NCI-H2227 treated with DMSO at 0.1 percent for 48 hours (cell line): ENCODE data around the gene CTXND2.
A peak's percentile ranks its signal among the peaks of the same experiment; 100 is the strongest.
"Not testable (repeated sequence)": the region's sequence is repeated elsewhere in the genome, so short reads cannot be mapped to it uniquely, and the experiment has no call there.

ENCODE experiments used
- DNase-seq: peaks from one replicate; lab custom pipeline; 2025; lab: John Stamatoyannopoulos, UW

CTXND2 gene

DNA sequence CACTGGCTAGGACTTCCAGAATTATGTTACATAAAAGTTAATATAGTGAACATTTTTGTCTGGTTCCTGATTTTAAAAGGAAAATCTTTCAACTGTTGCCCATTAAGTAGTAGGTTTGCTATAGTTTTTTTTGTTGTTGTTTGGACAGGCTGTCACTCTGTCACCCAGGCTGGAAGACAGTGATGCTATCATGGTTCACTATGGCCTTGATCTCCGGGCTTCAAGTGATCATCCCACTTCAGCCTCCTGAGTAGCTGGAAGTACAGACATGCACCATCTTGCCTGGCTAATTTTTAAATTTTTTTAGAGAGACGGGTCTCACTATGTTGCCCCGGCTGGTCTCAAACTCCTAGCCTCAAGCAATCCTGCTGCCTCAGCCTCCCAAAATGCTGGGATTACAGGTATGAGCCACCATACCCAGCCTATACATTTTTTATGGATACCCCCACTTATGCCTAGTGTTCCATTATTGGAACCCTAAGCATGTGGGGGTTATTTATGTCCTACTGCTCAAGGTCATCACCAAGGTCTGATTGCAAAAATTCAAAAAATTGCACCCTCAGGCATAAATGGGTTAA, 6.5 kb downstream of the CTXND2 start:
- DNase-seq: no peak

- peak; percentile 22 for DNase-seq
These were observed 8.7 kb downstream of the CTXND2 start for GRCh38 chr1:150895618-150896017.

- DNase-seq: not testable (repeated sequence)
These were observed 12.9 kb downstream of the CTXND2 start for GRCh38 chr1:150899795-150900194.

DNA sequence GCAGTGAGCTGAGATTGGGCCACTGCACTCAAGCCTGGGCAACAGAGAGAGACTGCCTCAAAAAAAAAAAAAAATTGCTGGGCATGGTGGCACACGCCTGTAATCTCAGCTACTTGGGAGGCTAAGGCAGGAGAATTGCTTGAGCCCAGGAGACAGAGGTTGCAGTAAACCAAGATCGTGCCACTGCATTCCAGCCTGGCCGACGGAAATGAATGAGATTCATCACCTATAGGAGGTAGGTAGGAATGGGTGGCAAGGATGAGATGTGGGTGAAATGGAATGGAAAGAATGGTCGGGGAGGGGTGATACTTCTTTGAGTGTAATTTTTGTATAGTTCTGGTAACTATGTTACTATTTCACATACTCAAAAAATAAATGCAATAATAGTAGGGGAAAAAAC, 15.4 kb downstream of the CTXND2 start:
- DNase-seq: no peak

GRCh38 chr1:150902751-150903150, 15.8 kb downstream of the CTXND2 start:
- no peak for DNase-seq

DNA sequence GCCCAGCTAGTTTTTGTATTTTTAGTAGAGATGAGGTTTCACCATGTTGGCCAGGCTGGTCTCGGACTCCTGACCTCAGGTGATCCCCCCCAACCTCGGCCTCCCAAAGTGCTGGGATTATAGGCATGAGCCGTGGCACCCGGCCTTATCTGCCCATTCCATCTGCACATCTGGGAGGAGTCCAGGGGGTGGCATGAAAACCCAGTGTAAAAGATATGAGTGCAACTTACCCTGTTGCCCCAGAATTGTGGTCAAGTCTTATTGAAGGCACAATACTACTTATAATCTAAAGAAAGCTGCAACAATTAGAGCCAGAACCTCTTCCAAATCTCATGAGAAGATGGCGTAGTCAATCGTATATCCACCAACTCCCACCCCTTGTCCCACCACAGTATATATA, 18.4 kb downstream of the CTXND2 start:
- no peak for DNase-seq

GRCh38 chr1:150906329-150906728, 19.4 kb downstream of the CTXND2 start:
- no peak for DNase-seq

DNA sequence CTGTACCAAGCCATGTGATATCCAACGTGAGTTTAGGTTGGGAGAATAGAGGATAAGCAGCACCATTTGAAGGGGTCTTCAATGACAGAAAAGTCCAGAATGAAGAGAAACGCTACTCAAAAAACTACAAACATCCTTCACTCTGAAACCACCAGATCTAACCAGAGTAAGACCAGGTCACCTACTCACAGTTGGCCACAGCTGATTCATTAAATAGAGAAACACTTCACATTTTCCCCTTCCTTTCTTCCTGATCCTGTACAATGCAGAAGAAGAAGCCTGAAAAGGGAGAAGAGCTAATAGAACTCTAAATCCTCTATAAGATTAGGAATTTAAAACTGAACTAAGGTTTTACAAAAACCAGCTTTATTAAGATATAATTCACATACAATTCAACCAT, 19.9 kb downstream of the CTXND2 start:
- DNase-seq: no peak

DNA sequence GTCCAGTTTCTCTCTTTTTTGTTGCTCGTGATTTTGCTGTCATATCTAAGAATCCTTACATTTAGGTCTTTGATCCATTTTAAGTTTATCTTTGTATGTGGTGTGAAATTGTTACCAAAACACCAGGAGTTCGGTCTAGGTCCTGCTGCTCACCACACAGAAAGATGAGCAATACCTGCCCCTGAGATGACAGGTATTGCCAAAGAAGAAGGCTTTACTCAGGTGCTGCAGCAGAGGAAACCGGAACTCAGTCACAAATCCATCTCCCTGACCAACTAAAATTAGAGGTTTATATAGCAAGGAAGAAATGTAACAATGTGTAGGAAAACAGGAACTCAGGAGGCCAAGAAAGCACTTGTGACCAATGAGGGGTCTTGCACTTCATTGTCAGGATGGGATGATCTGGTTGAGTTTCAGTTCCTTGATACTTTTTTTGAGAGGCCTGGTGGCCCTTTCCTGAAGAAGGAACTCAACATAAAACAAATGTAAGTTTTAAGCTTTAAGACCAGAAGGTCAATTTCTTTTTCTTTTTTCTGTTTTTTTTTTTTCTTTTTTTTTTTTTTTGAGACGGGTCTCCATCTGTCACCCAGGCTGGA, 22.7 kb downstream of the CTXND2 start:
- DNase-seq: no peak

DNA sequence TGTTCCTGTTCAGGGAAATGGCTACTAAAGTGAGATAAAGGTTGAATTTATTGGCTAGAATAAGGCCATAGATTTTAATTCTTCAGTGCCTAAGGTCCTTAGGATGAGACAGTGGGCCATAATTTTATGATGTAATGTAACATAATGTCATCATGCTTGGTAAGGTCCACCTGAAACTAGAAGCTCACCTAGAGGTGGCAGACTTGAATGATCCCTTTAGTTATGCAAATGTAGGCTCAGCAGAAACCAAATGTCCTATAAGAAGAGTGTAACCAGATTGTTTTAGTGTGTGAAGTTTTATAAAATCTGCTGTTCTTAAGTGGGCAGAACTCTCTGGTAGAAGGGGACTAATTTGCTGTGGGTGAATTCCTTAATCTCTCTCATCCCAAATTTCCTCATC, 25.7 kb downstream of the CTXND2 start:
- no peak for DNase-seq

DNA sequence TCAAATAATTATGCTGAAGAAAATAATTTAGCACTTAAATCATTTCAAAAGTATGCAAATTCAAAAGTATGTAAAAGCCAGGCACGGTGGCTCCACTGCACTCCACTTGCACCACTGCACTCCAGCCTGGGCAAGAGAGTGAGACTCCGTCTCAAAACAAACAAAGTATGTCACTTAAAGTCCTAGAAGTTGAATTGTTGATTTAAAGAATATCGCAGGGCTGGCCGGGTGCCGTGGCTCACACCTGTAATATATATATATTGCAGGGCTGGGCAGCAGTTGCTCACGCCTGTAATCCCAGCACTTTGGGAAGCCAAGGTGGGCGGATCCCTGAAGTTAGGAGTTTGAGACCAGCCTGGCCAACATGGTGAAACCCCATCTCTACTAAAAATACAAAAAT, 30.5 kb downstream of the CTXND2 start:
- no peak for DNase-seq

DNA sequence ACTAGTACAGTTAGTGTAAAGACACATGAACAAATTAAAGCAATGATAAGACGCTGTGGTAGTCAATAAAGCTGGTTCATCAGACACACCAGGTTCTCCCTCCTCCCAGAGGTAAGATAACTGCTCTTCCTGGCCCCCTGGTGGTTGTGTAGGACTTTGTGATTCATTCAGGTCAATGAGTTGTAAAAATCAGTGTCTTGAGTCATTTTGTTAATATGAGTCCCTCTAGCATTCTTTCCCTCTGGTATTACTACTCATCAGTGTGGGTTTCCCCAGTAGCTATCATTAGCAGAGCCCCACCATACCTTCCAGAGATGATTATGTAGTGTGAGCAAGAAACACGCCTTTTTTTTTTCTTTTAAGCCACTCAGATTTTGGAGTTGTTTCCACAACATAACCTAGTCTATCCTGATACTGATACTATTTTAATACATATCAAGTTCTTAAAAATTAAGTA, 35.6 kb downstream of the CTXND2 start:
- DNase-seq: peak; percentile 82

- DNase-seq: peak; percentile 39
These were observed 38.1 kb downstream of the CTXND2 start for GRCh38 chr1:150925080-150925479.

GRCh38 chr1:150926097-150926741, 39.3 kb downstream of the CTXND2 start, which contains the start of gene SETDB1:
Gene SETDB1 (plus strand): TSS chr1:150926363. CDS start chr1:150927715, 1,352 bp downstream.
- peak; percentile 98 for DNase-seq

GRCh38 chr1:150927624-150928023, 40.7 kb downstream of the CTXND2 start:
- no peak for DNase-seq

GRCh38 chr1:150928286-150928685, 41.4 kb downstream of the CTXND2 start:
- no peak for DNase-seq

- not testable (repeated sequence) for DNase-seq
These were observed 41.8 kb downstream of the CTXND2 start for GRCh38 chr1:150928775-150929174.

- peak; percentile 7 for DNase-seq
These were observed 44.8 kb downstream of the CTXND2 start for GRCh38 chr1:150931773-150932172.

- DNase-seq: no peak
These were observed 57.9 kb downstream of the CTXND2 start for GRCh38 chr1:150944856-150945255.

DNA sequence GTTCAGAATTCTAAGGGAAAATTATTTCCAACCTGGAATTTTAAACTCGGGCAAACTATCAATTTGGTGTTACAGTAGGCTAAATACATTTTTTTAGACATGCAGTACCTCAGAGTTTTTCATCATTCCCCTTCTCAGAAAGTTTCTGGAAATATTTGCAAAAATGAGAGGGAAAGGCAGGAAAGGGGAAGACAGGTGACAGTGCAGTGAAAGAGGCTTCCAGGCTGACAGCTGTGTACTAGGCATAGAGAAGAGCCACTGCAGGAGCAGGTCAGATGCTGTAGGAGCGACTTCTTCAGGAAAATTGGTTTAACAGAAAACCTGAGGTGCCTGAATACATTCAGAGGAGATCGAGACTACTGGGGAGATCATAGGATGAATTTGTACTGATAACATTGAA, 67.8 kb downstream of the CTXND2 start:
- no peak for DNase-seq

GRCh38 chr1:150955280-150955679, 68.3 kb downstream of the CTXND2 start:
- DNase-seq: no peak

DNA sequence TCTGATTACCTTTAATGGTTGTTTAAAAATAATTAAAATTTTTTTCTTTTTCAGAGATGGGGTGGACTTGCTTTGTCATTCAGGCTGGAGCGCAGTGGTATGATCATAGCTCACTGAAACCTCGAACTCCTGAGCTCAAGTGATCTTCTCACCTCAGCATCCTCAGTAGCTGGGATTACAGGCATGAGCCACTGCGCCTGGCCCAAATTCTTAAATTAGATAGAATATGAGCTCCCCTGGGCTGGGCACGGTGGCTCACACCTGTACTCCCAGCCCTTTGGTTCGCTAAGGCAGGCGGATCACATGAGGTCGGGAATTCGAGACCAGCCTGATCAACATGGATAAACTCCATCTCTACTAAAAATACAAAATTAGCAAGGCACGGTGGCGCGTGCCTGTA, 70.7 kb downstream of the CTXND2 start:
- no peak for DNase-seq

GRCh38 chr1:150960646-150961045, 73.7 kb downstream of the CTXND2 start:
- DNase-seq: no peak
